WTC11 (cell line): ENCODE data around the gene GSX1. TPM values are rescaled to one million over a fixed set of nuclear protein-coding genes. Genes with fewer than 3 reads are reported as not detected.

Experiments used
- ATAC-seq: fragments of 200-7000 bp; cut with Tn5 transposase; 2 replicates; pipeline ENCODE4 v1.10.0; 2021; ENCODE audit warnings: mild to moderate bottlenecking, moderate library complexity
- CTCF ChIA-PET: fragments of 300-600 bp; sonication (Branson Sonifier 250); formaldehyde crosslinking; loops from one replicate; lab custom pipeline; 2021; ENCODE audit warnings: antibody characterized with exemption; lab: Charles Lee
- POLR2A ChIA-PET: fragments of 350-600 bp; sonication (Branson Sonifier 250); formaldehyde crosslinking; loops from one replicate; lab custom pipeline; 2021; ENCODE audit warnings: antibody characterized with exemption; lab: Charles Lee
- DNase-seq: peaks from one replicate; pipeline ENCODE4 v3.0.0; 2021; ENCODE audit warnings: low spot score
- H3K27ac Mint-ChIP-seq: 2 replicates; pipeline ENCODE4 v1.8.0; 2021; ENCODE audit warnings: mixed read lengths
- H3K27me3 Mint-ChIP-seq: 2 replicates; pipeline ENCODE4 v1.8.0; 2021; ENCODE audit warnings: low read depth, mild to moderate bottlenecking, moderate library complexity, mixed read lengths
- H3K36me3 Mint-ChIP-seq: 2 replicates; pipeline ENCODE4 v1.8.0; 2021; ENCODE audit warnings: mixed read lengths
- H3K4me1 Mint-ChIP-seq: 2 replicates; pipeline ENCODE4 v1.8.0; 2022; ENCODE audit warnings: mixed read lengths
- H3K4me3 Mint-ChIP-seq: 2 replicates; pipeline ENCODE4 v1.8.0; 2021; ENCODE audit warnings: mild to moderate bottlenecking, moderate library complexity, mixed read lengths
- H3K9me3 Mint-ChIP-seq: 2 replicates; pipeline ENCODE4 v1.8.0; 2021; ENCODE audit warnings: mixed read lengths
- ARID4B ChIP-seq: sonication (generic); formaldehyde crosslinking; IDR thresholded peaks from 2 replicates; pipeline ENCODE4 v1.8.0; 2023; ENCODE audit warnings: missing genetic modification reagents, mild to moderate bottlenecking, borderline replicate concordance
- ATF1 ChIP-seq: sonication (generic); formaldehyde crosslinking; IDR thresholded peaks from 2 replicates; pipeline ENCODE4 v1.8.1; 2023; ENCODE audit warnings: mild to moderate bottlenecking, moderate library complexity, missing genetic modification reagents
- CDX4 ChIP-seq: fragments of 250-450 bp; sonication (Bioruptor Pico); IDR thresholded peaks from 2 replicates; pipeline ENCODE4 v1.9.0; 2021; ENCODE audit warnings: moderate library complexity, mild to moderate bottlenecking, inconsistent platforms, borderline replicate concordance
- CTCF ChIP-seq: fragments of 200-600 bp; IDR thresholded peaks from 2 replicates; pipeline ENCODE4 v1.8.0; 2022; ENCODE audit warnings: antibody characterized with exemption
- EMX1 ChIP-seq: fragments of 250-450 bp; sonication (Bioruptor Pico); IDR thresholded peaks from 2 replicates; pipeline ENCODE4 v1.8.0; 2021; ENCODE audit warnings: mild to moderate bottlenecking
- ESRRA ChIP-seq: sonication (generic); formaldehyde crosslinking; IDR thresholded peaks from 2 replicates; pipeline ENCODE4 v1.8.1; 2022; ENCODE audit warnings: mild to moderate bottlenecking, missing genetic modification reagents, borderline replicate concordance
- GTF2I ChIP-seq: fragments of 250-450 bp; sonication (Bioruptor Pico); conservative IDR thresholded peaks from 2 replicates; pipeline ENCODE4 v1.4.0; 2021; ENCODE audit warnings: mild to moderate bottlenecking
- HMGA2 ChIP-seq: fragments of 250-450 bp; sonication (Bioruptor Pico); IDR thresholded peaks from 2 replicates; pipeline ENCODE4 v1.4.0; 2021; ENCODE audit warnings: mild to moderate bottlenecking, moderate library complexity
- HMGXB4 ChIP-seq: sonication (generic); formaldehyde crosslinking; IDR thresholded peaks from 2 replicates; pipeline ENCODE4 v1.8.1; 2023; ENCODE audit warnings: mild to moderate bottlenecking, moderate library complexity, missing genetic modification reagents
- JAZF1 ChIP-seq: fragments of 250-450 bp; sonication (Bioruptor Pico); IDR thresholded peaks from 2 replicates; pipeline ENCODE4 v1.9.0; 2021; ENCODE audit warnings: moderate library complexity, mild to moderate bottlenecking, inconsistent platforms
- MLX ChIP-seq: sonication (generic); formaldehyde crosslinking; IDR thresholded peaks from 2 replicates; pipeline ENCODE4 v1.8.1; 2023; ENCODE audit warnings: mild to moderate bottlenecking, missing genetic modification reagents, moderate library complexity
- NFE2L1 ChIP-seq: sonication (generic); formaldehyde crosslinking; IDR thresholded peaks from 2 replicates; pipeline ENCODE4 v1.8.1; 2023; ENCODE audit warnings: missing genetic modification reagents
- NR2C2 ChIP-seq: sonication (generic); formaldehyde crosslinking; IDR thresholded peaks from 2 replicates; pipeline ENCODE4 v1.8.0; 2022; ENCODE audit warnings: mild to moderate bottlenecking, missing genetic modification reagents
- PRDM15 ChIP-seq: sonication (generic); formaldehyde crosslinking; IDR thresholded peaks from 2 replicates; pipeline ENCODE4 v1.8.0; 2022; ENCODE audit warnings: missing genetic modification reagents
- TCF7 ChIP-seq: sonication (generic); formaldehyde crosslinking; IDR thresholded peaks from 2 replicates; pipeline ENCODE4 v1.8.0; 2022; ENCODE audit warnings: mild to moderate bottlenecking, low read depth, missing genetic modification reagents, moderate library complexity
- ZBTB21 ChIP-seq: sonication (generic); formaldehyde crosslinking; IDR thresholded peaks from 2 replicates; pipeline ENCODE4 v1.8.1; 2023; ENCODE audit warnings: mild to moderate bottlenecking, missing genetic modification reagents, borderline replicate concordance
- ZNF121 ChIP-seq: sonication (generic); formaldehyde crosslinking; IDR thresholded peaks from 2 replicates; pipeline ENCODE4 v1.8.0; 2023; ENCODE audit warnings: missing genetic modification reagents
- ZNF512 ChIP-seq: sonication (generic); formaldehyde crosslinking; IDR thresholded peaks from 2 replicates; pipeline ENCODE4 v1.8.1; 2022; ENCODE audit warnings: missing genetic modification reagents, borderline replicate concordance
- total RNA-seq: library from RNA; stranded (reverse); gene quantifications from 3 replicates; pipeline ENCODE4 v1.2.3, GENCODE V29; 2021

Gene GSX1
- total RNA-seq, 1 experiment from 2014 or later, result not detected

GRCh38 chr13:27782151-27782550 lies 10.1 kb upstream of the GSX1 start:
- Mint-ChIP-seq H3K27me3 (peaks cover 82% of the 10 kb centered on the region), H3K9me3 (no peaks in the 10 kb centered on the region), H3K27ac (no peak overlapping the region), H3K4me3 (no peak overlapping the region), H3K36me3 (no peaks in the 10 kb centered on the region), H3K4me1 (peaks cover 19% of the 10 kb centered on the region)
- POLR2A ChIA-PET, result interaction anchor here (0.6 kb wide), 1 partner anchor 346 kb away, joined by 3 read pairs; no protein-coding TSS in a partner anchor
- CTCF ChIA-PET, result interaction anchor here (0.5 to 13.9 kb wide), 12 partner anchors 9 to 835 kb away, joined by 3 to 155 read pairs (median 4); no protein-coding TSS in a partner anchor
- TF ChIP-seq ARID4B (no peak), NR2C2 (CRISPR knock-in tag) (no peak), ESRRA (no peak), ATF1 (CRISPR knock-in tag) (no peak), ZBTB21 (CRISPR knock-in tag) (no peak), ZNF512 (CRISPR knock-in tag) (no peak), CTCF (no peak), EMX1 (CRISPR knock-in tag) (no peak), JAZF1 (CRISPR knock-in tag) (no peak), TCF7 (no peak), ZNF121 (CRISPR knock-in tag) (no peak), MLX (CRISPR knock-in tag) (no peak), GTF2I (CRISPR knock-in tag) (no peak), HMGXB4 (CRISPR knock-in tag) (no peak), HMGA2 (no peak), PRDM15 (CRISPR knock-in tag) (no peak), CDX4 (CRISPR knock-in tag) (no peak), NFE2L1 (CRISPR knock-in tag) (no peak)
- DNase-seq, result no peak
- no peak for ATAC-seq
